ENCODE measurements around the gene MAN2B2.

GRCh38 chr4:6657242-6658208, 82.5 kb downstream of the MAN2B2 start:
- TF ChIP-seq POLR2AphosphoS5 (IDR thresholded peaks at IDR 0.05; ENCODE audit: low read depth, low read length): no peak
- no peak for TF ChIP-seq SP1 (IDR thresholded peaks at IDR 0.05; ENCODE audit: low read depth, low read length)
- no peak for TF ChIP-seq RFX5 (IDR thresholded peaks at IDR 0.05; ENCODE audit: borderline replicate concordance, low read depth, low read length)
- no peak for TF ChIP-seq RAD21 (IDR thresholded peaks at IDR 0.05 in 1 of 2, conservative IDR thresholded peaks at IDR 0.05 in 1 of 2; ENCODE audit: low read depth in 2 of 2, low read length in 2 of 2)
- TF ChIP-seq EP300 (IDR thresholded peaks at IDR 0.05; ENCODE audit: borderline replicate concordance in 1 of 2, low read depth in 2 of 2, low read length in 2 of 2): no peak
- TF ChIP-seq MAFK (IDR thresholded peaks at IDR 0.05; ENCODE audit: low read depth, low read length): no peak

All from H1 (cell line).